Mesodermal cell (in vitro differentiated cells): ENCODE results near the gene ZDHHC16. TPM values are rescaled to one million over a fixed set of nuclear protein-coding genes. Genes with fewer than 3 reads are reported as not detected.
A peak's percentile ranks its signal among the peaks of the same experiment; 100 is the strongest.
"Not testable (repeated sequence)": the region's sequence is repeated elsewhere in the genome, so short reads cannot be mapped to it uniquely, and the experiment has no call there.

Experiments used
- H3K27ac ChIP-seq: 2 replicates; pipeline ENCODE4 v1.7.0; 2013; ENCODE audit warnings: mild to moderate bottlenecking, low read depth, low read length, moderate library complexity; ENCODE audit not compliant: severe bottlenecking
- H3K36me3 ChIP-seq: 2 replicates; pipeline ENCODE4 v1.7.1; 2013; ENCODE audit warnings: mild to moderate bottlenecking, low read length, moderate library complexity; ENCODE audit not compliant: control insufficient read depth, insufficient read depth
- H3K4me1 ChIP-seq: one replicate; pipeline ENCODE4 v1.7.1; 2013; ENCODE audit warnings: mild to moderate bottlenecking, low read length; ENCODE audit not compliant: insufficient read depth, control insufficient read depth, poor library complexity, severe bottlenecking
- H3K4me3 ChIP-seq: 2 replicates; pipeline ENCODE4 v1.7.0; 2013; ENCODE audit warnings: low read length, control low read depth, mild to moderate bottlenecking; ENCODE audit not compliant: insufficient read depth, poor library complexity, severe bottlenecking; ENCODE audit errors: extremely low read depth
- H3K9me3 ChIP-seq: 2 replicates; pipeline ENCODE4 v1.7.1; 2013; ENCODE audit warnings: mild to moderate bottlenecking, low read length, moderate library complexity; ENCODE audit not compliant: control insufficient read depth
- WGBS, 2 experiments: methylation state at CpG; one replicate each; pipeline ENCODE4 v1.1.5; 2013; ENCODE audit warnings: missing lambda C conversion rate in 2 of 2; ENCODE audit not compliant: insufficient coverage in 2 of 2; 5-methylcytosine and 5-hydroxymethylcytosine counted together
- polyA plus RNA-seq, 2 experiments: library from polyadenylated mRNA; stranded (reverse); fragments of 50-300 nt; gene quantifications; one replicate each; pipeline ENCODE4 v1.2.3, GENCODE V29; 2013

ZDHHC16 gene
- polyA plus RNA-seq (2013, experiment 1 of 2) = 47.3 TPM
- polyA plus RNA-seq (2013, experiment 2 of 2) = 37.1 TPM

DNA sequence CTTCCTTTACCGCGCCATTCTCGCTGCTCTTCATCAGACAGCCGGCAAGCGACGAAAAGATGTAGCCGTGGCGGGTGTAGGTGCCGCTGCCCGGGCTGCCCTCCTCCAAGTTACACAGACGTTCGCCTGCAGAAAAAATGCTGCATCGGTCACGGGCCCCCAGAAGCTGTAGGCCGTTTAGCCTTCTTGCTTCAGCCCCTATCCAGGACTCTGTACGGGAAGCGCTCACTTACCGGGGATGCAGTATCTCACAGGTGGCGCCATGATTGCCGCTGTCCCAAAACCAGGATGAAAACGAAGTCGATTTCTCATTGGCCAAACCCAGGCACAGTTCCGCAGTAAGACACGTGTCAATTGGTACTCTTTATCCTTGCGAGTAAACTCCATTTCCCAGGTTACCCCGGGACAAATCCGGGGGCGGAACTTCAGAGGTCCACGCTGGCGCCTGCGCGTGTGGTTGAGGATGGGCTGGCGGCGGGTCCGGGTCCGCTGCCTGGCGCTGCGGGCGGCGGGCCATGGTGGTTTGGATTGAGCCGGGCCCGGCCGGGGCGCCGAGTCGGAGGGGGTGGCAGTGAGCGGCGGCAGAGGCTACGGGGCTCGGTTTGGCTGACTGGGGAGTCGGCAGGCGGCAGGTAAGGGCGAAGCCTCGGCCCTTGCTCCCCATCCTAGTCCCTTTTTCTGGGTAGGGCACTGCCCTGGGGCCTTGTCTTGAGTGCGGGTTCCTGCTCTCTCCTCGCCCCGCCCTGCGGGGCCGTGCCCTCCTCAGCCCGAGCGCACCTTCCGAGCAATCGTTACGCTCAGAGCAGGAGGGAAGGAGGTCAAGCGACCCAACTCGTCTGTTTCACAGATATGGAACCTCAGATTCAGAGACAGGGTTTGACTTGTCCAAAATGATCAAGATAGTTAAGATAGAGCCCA is at the start of gene ZDHHC16, which contains the start of gene EXOSC1:
ZDHHC16 (plus strand) TSS at position 454 of the 918 bp plus-strand sequence. CDS start 5,501 bp downstream, outside the sequence.
EXOSC1 (minus strand) TSS at position 285 of the 918 bp plus-strand sequence; CDS start at position 264, 21 bp downstream.
- no peaks in the 10 kb centered on the region for H3K9me3 ChIP-seq

DNA sequence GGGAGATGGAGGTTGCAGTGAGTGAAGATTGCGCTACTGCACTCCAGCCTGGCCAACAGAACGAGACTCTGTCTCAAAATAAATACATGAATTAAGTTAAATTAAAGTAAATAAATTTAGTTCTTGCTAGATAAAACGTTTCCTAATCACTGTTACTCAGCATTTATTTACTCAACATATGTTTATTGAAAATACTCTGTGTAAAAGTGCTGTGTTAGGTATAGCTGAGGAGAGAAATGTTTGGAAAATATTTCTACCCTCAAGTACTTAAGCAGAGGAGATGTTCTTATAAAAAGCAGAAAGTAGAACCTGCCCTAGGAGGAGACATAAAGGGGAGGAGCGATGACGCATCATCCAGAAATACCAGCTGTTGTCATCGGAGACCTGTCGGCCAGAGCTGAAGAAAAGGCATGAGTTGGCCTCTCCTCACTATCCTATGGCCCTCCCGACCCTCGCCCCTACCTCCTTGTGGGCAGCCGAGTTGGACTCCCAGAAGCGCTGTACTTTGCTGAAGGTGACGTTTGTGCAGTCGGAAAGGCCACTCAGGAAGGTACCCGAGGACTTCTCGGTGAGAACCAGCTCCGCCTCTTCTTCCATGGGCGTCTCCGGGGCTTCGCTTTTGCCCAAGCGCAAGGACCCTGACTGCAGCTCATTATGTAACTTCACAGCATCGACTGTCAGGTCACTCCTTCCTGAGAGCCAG is 46.0 kb upstream of the ZDHHC16 start:
- Histone ChIP-seq H3K4me3 (peak overlapping the region; percentile 74), H3K36me3 (peaks cover 23% of the 10 kb centered on the region), H3K27ac (peak overlapping the region; percentile 96), H3K9me3 (no peaks in the 10 kb centered on the region), H3K4me1 (peaks cover 5% of the 10 kb centered on the region)
- WGBS, 2 experiments = 24 to 37% methylated on average over 16 to 18 of the region's 21 CpGs

More for the DNA sequence above, at the start of gene ZDHHC16, which contains the start of gene EXOSC1:
- Histone ChIP-seq H3K27ac (peak within 1 kb of the TSS; percentile 53), H3K4me1 (peaks cover 14% of the 10 kb centered on the region), H3K36me3 (peaks cover 40% of the 10 kb centered on the region), H3K4me3 (peak within 1 kb of the TSS; percentile 93)
- 1% methylated on average over 50 to 53 of the region's 66 CpGs for WGBS, 2 experiments

- peak within 1 kb of the TSS; percentile 74 for H3K4me3 ChIP-seq
- H3K27ac ChIP-seq = peak within 1 kb of the TSS; percentile 96
- no peaks in the 10 kb centered on the region for H3K9me3 ChIP-seq
- H3K4me1 ChIP-seq = peaks cover 5% of the 10 kb centered on the region
- H3K36me3 ChIP-seq = peaks cover 20% of the 10 kb centered on the region
- 0% methylated on average over 21 to 35 of the region's 39 CpGs for WGBS, 2 experiments
These were observed 45.1 kb upstream of the ZDHHC16 start, which contains the start of gene RRP12 for GRCh38 chr10:97400665-97401454. TSS of gene RRP12 (minus strand) at chr10:97401340. CDS start at chr10:97401231, 109 bp downstream.

GRCh38 chr10:97401455-97401919 is 44.5 kb upstream of the ZDHHC16 start:
- Histone ChIP-seq H3K9me3 (no peaks in the 10 kb centered on the region), H3K4me1 (peaks cover 5% of the 10 kb centered on the region), H3K4me3 (peak overlapping the region; percentile 74), H3K36me3 (peaks cover 14% of the 10 kb centered on the region), H3K27ac (peak overlapping the region; percentile 96)
- 79 to 83% methylated on average over 13 of the region's 13 CpGs for WGBS, 2 experiments

DNA sequence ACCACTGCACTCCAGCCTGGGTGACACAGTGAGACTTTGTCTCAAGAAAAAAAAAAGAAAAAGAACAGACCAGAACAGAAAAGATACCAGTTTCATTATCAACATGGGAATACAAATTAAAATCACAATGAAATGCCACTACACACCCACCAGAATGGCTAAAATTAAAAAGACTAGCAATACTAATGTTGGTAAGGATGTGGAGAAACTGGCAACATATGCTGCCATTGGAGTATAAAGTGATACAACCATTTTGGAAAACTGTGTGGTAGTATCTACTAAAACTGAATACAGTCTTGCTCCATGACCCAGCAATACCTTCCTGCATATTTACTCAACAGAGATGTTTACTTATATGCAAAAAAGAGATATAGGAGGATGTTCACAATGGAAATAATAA is 41.9 kb upstream of the ZDHHC16 start:
- H3K27ac ChIP-seq = no peak overlapping the region
- H3K36me3 ChIP-seq = no peaks in the 10 kb centered on the region
- no peak overlapping the region for H3K4me3 ChIP-seq
- peaks cover 5% of the 10 kb centered on the region for H3K4me1 ChIP-seq
- H3K9me3 ChIP-seq = no peaks in the 10 kb centered on the region

DNA sequence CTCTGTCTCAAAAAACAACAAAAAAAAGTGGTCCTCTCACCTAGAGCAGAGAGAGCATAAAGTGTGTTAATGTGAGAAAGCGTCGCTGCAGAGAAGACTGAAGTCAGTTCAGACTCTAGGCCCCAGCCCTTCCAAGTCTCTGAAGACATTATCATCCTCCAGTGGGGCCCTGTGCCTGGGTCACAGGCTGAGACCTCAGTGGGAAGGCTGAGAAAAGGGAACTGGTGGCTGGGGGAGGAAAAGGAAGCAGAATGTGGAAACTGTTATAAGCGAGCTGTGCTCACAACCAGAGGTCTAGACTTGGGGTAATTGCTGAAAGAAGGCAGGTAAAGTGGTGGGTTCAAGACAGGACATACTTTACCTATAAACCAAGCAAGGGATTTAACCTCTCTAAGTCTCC is 39.9 kb upstream of the ZDHHC16 start:
- H3K4me1 ChIP-seq = no peaks in the 10 kb centered on the region
- H3K27ac ChIP-seq = no peak overlapping the region
- WGBS, 2 experiments = 93% methylated on average over 3 of the region's 3 CpGs; no CpG with 5 or more reads in 1 of the 2 experiments
- H3K4me3 ChIP-seq = no peak overlapping the region
- no peaks in the 10 kb centered on the region for H3K9me3 ChIP-seq
- no peaks in the 10 kb centered on the region for H3K36me3 ChIP-seq

DNA sequence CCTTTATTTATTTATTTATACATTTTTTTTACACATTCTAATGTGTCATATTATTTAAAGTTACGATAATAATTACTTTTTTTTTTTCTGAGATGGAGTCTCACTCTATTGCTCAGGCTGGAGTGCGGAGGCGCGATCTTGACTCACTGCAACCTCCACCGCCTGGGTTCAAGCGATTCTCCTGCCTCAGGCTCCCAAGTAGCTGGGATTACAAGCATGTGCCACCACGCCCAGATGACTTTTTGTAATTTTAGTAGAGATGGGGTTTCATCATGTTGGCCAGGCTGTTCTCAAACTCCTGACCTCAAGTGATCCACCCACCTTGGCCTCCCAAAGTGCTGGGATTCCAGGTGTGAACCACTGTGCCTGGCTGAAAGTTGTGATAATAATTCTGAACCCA is 39.5 kb upstream of the ZDHHC16 start:
- not testable (repeated sequence) for H3K4me1 ChIP-seq, H3K27ac ChIP-seq, H3K9me3 ChIP-seq, H3K4me3 ChIP-seq, H3K36me3 ChIP-seq
- 96 to 100% methylated on average over 6 of the region's 7 CpGs for WGBS, 2 experiments

GRCh38 chr10:97407211-97407951 is 38.6 kb upstream of the ZDHHC16 start:
- H3K4me3 ChIP-seq = no peak overlapping the region

GRCh38 chr10:97407952-97408248 is 38.1 kb upstream of the ZDHHC16 start:
- Histone ChIP-seq H3K4me1 (no peaks in the 10 kb centered on the region), H3K4me3 (no peak overlapping the region), H3K9me3 (no peaks in the 10 kb centered on the region), H3K27ac (no peak overlapping the region), H3K36me3 (no peaks in the 10 kb centered on the region)
- WGBS, 2 experiments = 67 to 100% methylated on average over 1 of the region's 2 CpGs

More at GRCh38 chr10:97407211-97407951, 38.6 kb upstream of the ZDHHC16 start:
- Histone ChIP-seq H3K36me3 (no peaks in the 10 kb centered on the region), H3K4me1 (no peaks in the 10 kb centered on the region), H3K27ac (no peak overlapping the region), H3K9me3 (no peaks in the 10 kb centered on the region)
- 4 to 12% methylated on average over 8 of the region's 10 CpGs for WGBS, 2 experiments
